Embryonic facial prominence (tissue), 1 donor: ENCODE measurements around the gene COL1A1.

Experiments used
- DNase-seq: peaks from one replicate; pipeline ENCODE4 v3.0.0-alpha.2; 2016; ENCODE audit errors: extremely low spot score

COL1A1 gene

GRCh38 chr17:50141026-50141744 lies 60.2 kb downstream of the COL1A1 start:
- DNase-seq, result no peak

GRCh38 chr17:50139950-50140885 lies 61.2 kb downstream of the COL1A1 start:
- no peak for DNase-seq

DNA sequence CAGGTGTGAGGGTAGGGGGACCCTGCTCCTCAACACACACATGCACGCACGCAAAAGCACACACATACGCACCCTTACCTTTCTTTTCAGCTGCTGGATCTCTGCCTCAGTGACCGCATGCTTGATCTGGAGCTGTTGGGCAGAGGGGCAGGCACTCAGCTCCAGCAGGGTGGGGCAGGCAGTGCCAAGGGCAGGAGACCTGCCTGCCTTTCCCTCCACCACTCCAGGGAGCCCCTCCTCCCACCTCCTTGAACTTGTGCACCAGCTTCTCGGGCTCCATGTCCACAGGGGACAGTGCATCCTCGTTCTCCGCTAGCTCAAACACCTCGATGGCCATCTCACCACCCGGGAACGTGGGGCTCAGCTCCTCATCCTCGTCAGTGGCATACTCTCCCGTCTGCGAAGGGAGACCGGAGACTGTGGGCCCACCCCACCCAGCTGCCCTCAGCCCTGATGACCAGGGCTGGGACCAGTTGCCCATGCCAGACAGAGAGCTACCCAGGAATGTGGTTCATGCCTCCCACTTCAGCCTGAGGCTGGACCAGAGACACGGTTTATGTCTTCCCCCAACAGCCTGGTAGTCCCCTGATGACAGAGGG lies 62.1 kb downstream of the COL1A1 start:
- DNase-seq, result no peak

- no peak for DNase-seq
These were observed 64.4 kb downstream of the COL1A1 start for GRCh38 chr17:50137042-50137441.

- DNase-seq, result no peak
These were observed 65.2 kb downstream of the COL1A1 start for GRCh38 chr17:50136096-50136687.

DNA sequence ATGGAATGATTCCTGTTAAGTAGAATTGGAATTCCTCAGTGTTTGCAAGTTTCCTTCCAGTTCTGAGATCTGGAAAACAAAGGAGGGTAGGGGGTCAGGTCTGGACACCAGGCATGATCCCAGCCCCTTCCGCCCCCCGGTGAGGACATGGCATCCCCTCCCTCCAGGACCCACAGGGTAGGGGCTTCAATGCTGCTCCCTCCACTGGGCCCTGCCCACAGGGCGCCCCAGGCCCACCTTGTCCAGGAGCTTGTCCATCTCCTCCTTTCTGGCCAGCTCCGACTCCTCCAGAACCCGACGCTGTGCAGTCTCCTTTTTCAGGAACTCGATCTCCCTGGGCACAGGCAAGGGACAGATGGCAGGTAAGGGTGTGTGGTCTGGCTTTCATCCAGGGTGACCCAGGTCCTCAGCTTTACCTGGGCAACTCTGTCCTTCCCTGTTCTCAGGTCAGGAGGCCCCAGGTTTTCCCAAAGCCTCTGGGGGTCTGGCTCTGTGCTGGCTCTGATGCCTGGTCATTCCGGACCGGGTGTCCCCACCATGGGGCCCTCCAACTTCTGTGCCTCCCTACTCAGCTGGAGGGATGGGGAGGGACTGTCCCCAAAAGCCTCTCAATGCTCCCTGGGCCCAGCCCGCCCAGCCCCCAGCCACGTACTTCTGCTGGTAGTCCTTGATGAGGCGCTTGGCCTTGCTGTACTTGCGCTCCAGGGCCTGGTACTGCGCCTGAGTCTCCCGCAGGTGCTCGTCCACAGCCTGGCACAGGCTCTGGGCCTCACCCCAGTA lies 65.9 kb downstream of the COL1A1 start:
- DNase-seq, result no peak

DNA sequence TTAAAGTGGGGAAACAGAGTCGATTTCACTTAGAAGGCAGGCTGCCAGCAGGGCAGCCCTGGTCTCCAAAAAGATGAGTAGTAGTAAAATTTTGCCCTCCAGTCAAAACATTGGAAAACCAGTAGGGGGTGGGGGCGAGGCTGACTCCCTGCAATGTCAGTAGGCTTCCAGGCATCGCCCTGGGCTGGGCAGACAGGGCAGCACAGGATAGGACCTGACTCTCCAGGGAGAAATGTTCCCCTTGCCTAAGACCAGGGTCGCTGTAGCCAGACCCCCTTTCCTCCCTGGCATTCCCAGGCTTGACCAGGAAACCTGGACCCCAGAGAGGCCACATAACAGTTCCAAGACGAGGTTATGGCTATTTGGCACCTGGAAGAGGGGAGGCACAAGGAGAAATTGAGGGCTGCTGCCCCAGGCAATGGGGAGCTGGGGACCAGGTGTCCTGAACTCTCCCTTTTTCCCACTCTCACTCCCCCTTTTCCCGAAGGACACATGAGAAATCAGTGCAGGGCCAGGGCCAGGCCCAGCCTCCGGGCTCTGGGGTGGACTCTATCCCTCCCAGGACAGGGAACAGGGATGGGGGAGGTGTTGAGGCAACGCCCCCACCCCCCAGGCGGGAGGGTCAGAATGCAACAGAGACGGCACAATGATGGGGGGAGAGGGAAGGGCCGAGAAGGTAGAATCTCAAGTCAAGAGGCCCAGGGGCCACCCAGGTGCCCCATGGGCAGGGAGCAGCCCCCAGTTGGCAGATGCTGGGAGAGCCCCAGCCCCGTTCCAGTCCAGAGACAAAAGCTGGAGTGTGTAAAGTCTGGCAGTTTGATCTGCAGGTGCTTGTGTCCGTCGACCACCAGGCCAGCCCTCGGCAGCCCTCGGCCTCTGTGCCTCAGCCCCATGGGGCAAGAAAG lies 67.0 kb downstream of the COL1A1 start:
- DNase-seq, result no peak

DNA sequence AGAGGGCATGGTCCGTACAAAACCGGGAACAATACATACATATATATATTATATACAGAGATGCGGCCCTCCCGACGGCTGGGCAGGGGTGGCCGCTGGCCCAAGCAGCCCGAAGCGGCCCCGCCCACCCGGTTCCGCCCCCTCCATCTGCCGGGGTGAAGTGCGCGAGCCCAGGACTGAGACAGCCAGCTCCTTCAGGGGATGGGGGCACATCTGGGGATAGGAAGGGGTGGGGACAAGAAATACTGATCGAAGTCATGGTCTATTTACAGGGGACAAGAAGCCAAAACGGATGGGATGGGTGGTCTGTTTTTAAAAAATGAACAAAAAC lies 67.7 kb downstream of the COL1A1 start:
- DNase-seq, result no peak
